Measurements from ENCODE around the gene IFT88. TPM values are rescaled to one million over a fixed set of nuclear protein-coding genes. Genes with fewer than 3 reads are reported as not detected.

The IFT88 gene
- total RNA-seq, 1 donor from 2014 or later, result 5.9 TPM

- no peak for TF ChIP-seq CTCF (IDR thresholded peaks at IDR 0.05)
- H3K4me1 Mint-ChIP-seq (ENCODE audit: low read depth), result peaks cover 14% of the 10 kb centered on the region
- H3K27me3 Mint-ChIP-seq (ENCODE audit: low read depth), result no peaks in the 10 kb centered on the region
- no peak for DNase-seq (ENCODE audit: low spot score)
- H3K4me3 Mint-ChIP-seq (ENCODE audit: unreplicated experiment), result no peak overlapping the region
- no peaks in the 10 kb centered on the region for H3K36me3 Mint-ChIP-seq (ENCODE audit: low read depth)
- no peaks in the 10 kb centered on the region for H3K9me3 Mint-ChIP-seq (ENCODE audit: low read depth)
- no peak overlapping the region for H3K27ac Mint-ChIP-seq (ENCODE audit: unreplicated experiment)
Observed at GRCh38 chr13:20721058-20721453, 154.1 kb downstream of the IFT88 start.

- Mint-ChIP-seq H3K36me3 (ENCODE audit: low read depth) (no peaks in the 10 kb centered on the region), H3K9me3 (ENCODE audit: low read depth) (no peaks in the 10 kb centered on the region), H3K4me3 (ENCODE audit: unreplicated experiment) (peak overlapping the region; percentile 57), H3K27me3 (ENCODE audit: low read depth) (no peaks in the 10 kb centered on the region), H3K4me1 (ENCODE audit: low read depth) (peaks cover 14% of the 10 kb centered on the region), H3K27ac (ENCODE audit: unreplicated experiment) (peak overlapping the region; percentile 57)
- DNase-seq (ENCODE audit: low spot score), result no peak
- peak; percentile 39 for TF ChIP-seq CTCF (IDR thresholded peaks at IDR 0.05)
Observed at GRCh38 chr13:20721454-20722357, 154.7 kb downstream of the IFT88 start.

DNA sequence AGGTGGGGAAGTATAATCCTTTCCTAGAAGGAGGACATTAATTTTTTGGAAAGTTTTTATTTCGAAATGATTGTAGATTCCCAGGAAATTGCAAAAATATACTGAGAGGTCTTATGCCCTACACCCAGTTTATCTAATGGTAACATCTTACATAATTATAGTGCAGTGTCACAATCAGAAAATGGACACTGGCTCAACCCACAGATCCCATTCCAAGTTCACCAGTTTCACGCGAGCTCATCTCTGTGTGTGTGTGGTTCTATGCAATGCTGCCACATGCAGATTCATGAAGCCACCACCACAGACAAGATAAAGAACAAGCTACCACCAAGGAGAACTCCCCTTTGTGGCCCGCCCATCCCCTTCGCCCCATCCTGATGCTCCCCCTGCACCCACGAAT, 160.9 kb downstream of the IFT88 start:
- H3K9me3 Mint-ChIP-seq (ENCODE audit: low read depth), result no peaks in the 10 kb centered on the region
- no peak for TF ChIP-seq CTCF (IDR thresholded peaks at IDR 0.05)
- H3K4me1 Mint-ChIP-seq (ENCODE audit: low read depth), result peaks cover 7% of the 10 kb centered on the region
- H3K4me3 Mint-ChIP-seq (ENCODE audit: unreplicated experiment), result no peak overlapping the region
- peaks cover 6% of the 10 kb centered on the region for H3K36me3 Mint-ChIP-seq (ENCODE audit: low read depth)
- H3K27ac Mint-ChIP-seq (ENCODE audit: unreplicated experiment), result no peak overlapping the region
- DNase-seq (ENCODE audit: low spot score), result no peak
- no peaks in the 10 kb centered on the region for H3K27me3 Mint-ChIP-seq (ENCODE audit: low read depth)

- Mint-ChIP-seq H3K4me3 (ENCODE audit: unreplicated experiment) (no peak overlapping the region), H3K9me3 (ENCODE audit: low read depth) (no peaks in the 10 kb centered on the region), H3K27me3 (ENCODE audit: low read depth) (no peaks in the 10 kb centered on the region), H3K27ac (ENCODE audit: unreplicated experiment) (no peak overlapping the region), H3K36me3 (ENCODE audit: low read depth) (peaks cover 6% of the 10 kb centered on the region), H3K4me1 (ENCODE audit: low read depth) (peaks cover 6% of the 10 kb centered on the region)
- no peak for DNase-seq (ENCODE audit: low spot score)
- TF ChIP-seq CTCF (IDR thresholded peaks at IDR 0.05), result no peak
Observed at GRCh38 chr13:20728579-20729311, 161.8 kb downstream of the IFT88 start.
